Measurements from ENCODE around the gene THEM5.

THEM5 gene

GRCh38 chr1:151799179-151800022 is 54.1 kb downstream of the THEM5 start:
- no peak for TF ChIP-seq CTCF (IDR thresholded peaks at IDR 0.05; ENCODE audit: low read depth, low read length)
- no peak overlapping the region for H3K4me3 ChIP-seq (ENCODE audit: low read depth, low read length)
- in situ Hi-C loops (cut with HindIII; ENCODE audit: low sequenced_read_pairs) = no loop called here
- no peak for DNase-seq (ENCODE audit: low read depth, low spot score)

- no peak overlapping the region for H3K4me3 ChIP-seq (ENCODE audit: low read depth, low read length)
- in situ Hi-C loops (cut with HindIII; ENCODE audit: low sequenced_read_pairs) = no loop called here
- DNase-seq (ENCODE audit: low read depth, low spot score) = no peak
- TF ChIP-seq CTCF (IDR thresholded peaks at IDR 0.05; ENCODE audit: low read depth, low read length) = no peak
Observed at GRCh38 chr1:151798571-151798970, 54.9 kb downstream of the THEM5 start.
